Stimulated activated CD4-positive, alpha-beta T cell treated with anti-CD3 and anti-CD28 coated beads, Interleukin-15, amount 100 ng/mL, for 1 hour (primary cell): Measurements from ENCODE around the gene LMNTD1.
"Not testable (repeated sequence)": the region's sequence is repeated elsewhere in the genome, so short reads cannot be mapped to it uniquely, and the experiment has no call there.

ENCODE experiments used
- DNase-seq, 2 donors: peaks; one replicate each; pipeline ENCODE4 v3.0.0-alpha.2; 2020; ENCODE audit warnings: low read depth in 1 of 2, low spot score in 1 of 2

LMNTD1 gene

GRCh38 chr12:25433581-25434325 lies 119.3 kb downstream of the LMNTD1 start:
- no peak for DNase-seq

DNA sequence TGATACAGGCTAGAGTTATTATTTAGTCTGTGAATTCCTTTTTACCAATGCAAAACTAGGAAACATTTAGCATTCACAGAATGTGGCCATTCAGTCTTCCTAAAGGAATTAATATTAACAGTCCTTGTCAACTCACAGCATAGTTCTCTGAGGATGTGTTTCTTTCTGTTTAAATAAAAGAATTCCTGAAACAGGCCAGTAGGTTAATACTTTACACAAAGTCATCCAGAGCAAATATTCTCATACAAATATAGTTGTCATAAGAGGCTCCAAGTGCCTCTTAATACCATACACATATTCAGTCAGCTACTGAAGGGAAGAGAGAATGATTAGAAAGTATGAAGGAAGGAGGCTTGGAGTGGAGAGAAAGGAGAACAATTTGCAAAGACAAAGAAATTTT lies 120.1 kb downstream of the LMNTD1 start:
- no peak for DNase-seq

DNA sequence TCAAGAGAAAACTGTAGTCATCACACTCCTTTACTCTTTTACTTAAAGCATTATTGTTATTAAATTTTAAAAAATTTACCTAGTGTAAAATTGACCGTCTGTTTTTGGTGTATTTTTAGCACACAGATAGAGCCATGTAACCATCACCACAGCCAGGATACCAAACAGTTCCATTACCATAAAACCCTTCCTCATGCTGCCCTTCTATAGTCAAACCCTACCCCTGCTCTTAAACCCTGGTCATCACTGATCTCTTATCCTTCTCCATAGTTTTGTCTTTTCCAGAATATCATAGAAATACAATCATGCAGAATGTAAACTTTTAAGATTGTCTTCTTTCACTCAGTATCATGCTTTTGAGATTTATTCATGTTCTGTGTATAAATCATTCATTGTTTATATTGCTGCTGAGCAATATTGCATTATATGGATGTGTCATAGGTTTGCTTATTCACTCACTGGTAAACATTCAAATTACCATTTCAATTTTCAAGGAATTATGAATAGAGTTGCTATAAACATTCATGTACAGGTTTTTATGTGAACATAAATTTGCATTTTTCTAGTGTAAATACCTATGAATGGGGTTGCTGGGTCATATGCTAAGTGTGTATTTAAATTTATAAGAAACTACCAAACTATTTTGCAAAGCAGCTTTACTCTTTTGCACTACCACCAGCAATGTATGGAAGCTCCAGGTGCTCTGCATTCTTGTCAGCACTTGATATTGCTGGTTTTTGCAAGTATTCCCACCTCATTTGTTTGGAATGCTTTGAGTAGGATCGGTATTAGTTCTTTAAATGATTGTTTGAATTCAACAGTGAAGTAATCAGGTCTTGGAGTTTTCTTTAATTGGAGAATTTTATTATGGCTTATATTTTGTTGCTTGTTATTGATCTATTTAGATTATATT lies 125.5 kb downstream of the LMNTD1 start:
- DNase-seq = no peak

DNA sequence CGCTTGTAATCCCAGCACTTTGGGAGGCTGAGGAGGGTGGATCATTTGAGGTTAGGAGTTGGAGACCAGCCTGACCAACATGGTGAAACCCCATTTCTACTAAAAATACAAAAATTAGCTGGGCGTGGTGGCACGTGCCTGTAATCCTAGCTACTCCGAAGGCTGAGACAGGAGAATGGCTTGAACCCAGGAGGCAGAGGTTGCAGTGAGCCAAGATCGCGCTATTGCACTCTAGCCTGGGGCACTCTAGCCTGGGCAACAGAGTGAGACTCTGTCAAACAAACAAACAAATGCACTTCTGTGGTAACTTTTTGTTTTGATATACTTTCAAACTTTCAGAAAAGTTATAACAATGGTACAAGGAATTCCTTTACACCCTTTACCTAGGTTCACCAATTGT lies 126.3 kb downstream of the LMNTD1 start:
- not testable (repeated sequence) for DNase-seq
